H1 (cell line): Measurements from ENCODE around the gene MAGI2. TPM values are rescaled to one million over a fixed set of nuclear protein-coding genes. Genes with fewer than 3 reads are reported as not detected.

ENCODE experiments used
- polyA plus RNA-seq, 7 experiments: library from polyadenylated mRNA; depleted of rRNA in 3 of 7; stranded (reverse) in 5 of 7; unstranded in 2 of 7; fragments of >200 nt in 5 of 7; fragments of 200-250 nt in 2 of 7; gene quantifications; 1 replicate in 5 of 7; 2 replicates in 1 of 7; 4 replicates in 1 of 7; pipeline versions ENCODE4 v1.2.1 to v1.2.3, GENCODE V29; 2011 to 2013; ENCODE audit warnings: missing spikeins in 2 of 7, mixed read lengths in 2 of 7
- total RNA-seq: library from RNA; stranded (reverse); fragmentation: NEBNext Ultra II Directional; extraction: Animal tissue kit (Norgen Biotek cat#: 25700); gene quantifications from 2 replicates; pipeline ENCODE4 v1.2.1, GENCODE V29; 2021
- TF ChIP-seq, protein P1 (sequence below): fragments of 300-600 bp; sonication (generic); IDR thresholded peaks from 2 replicates; pipeline ENCODE4 v1.7.1; 2012; ENCODE audit warnings: low read length, moderate library complexity, mild to moderate bottlenecking, inconsistent platforms; ENCODE audit not compliant: insufficient replicate concordance
- TF ChIP-seq, protein P2 (sequence below): IDR thresholded peaks from 2 replicates; pipeline ENCODE4 v1.6.1; 2012; ENCODE audit warnings: inconsistent platforms

MAGI2 gene
- total and polyA plus RNA-seq, 2 of the 8 experiments (the other 6 are each of a cell fraction or from before 2014, with no cell fraction given): 6.0 to 27.3 TPM

DNA sequence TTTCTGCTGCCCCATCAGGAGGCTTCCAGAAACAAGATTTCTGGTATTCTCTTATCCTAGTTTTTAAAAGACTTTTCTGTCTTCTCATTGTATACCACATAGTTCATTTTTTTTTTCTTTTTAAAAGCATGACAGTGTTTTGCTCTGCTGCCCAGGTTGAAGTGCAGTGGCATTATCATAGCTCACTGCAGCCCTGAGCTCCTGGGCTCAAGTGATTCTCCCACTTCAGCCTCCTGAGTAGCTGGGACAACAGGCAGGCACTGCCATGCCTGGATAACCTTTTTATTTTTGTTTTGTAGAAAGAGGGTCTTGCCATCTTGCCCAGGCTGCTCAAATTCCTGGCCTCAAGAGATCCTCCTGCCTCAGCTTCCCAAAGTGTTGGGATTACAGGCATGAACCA is 757.6 kb downstream of the MAGI2 start (continued):
- TF ChIP-seq, protein P1, sequence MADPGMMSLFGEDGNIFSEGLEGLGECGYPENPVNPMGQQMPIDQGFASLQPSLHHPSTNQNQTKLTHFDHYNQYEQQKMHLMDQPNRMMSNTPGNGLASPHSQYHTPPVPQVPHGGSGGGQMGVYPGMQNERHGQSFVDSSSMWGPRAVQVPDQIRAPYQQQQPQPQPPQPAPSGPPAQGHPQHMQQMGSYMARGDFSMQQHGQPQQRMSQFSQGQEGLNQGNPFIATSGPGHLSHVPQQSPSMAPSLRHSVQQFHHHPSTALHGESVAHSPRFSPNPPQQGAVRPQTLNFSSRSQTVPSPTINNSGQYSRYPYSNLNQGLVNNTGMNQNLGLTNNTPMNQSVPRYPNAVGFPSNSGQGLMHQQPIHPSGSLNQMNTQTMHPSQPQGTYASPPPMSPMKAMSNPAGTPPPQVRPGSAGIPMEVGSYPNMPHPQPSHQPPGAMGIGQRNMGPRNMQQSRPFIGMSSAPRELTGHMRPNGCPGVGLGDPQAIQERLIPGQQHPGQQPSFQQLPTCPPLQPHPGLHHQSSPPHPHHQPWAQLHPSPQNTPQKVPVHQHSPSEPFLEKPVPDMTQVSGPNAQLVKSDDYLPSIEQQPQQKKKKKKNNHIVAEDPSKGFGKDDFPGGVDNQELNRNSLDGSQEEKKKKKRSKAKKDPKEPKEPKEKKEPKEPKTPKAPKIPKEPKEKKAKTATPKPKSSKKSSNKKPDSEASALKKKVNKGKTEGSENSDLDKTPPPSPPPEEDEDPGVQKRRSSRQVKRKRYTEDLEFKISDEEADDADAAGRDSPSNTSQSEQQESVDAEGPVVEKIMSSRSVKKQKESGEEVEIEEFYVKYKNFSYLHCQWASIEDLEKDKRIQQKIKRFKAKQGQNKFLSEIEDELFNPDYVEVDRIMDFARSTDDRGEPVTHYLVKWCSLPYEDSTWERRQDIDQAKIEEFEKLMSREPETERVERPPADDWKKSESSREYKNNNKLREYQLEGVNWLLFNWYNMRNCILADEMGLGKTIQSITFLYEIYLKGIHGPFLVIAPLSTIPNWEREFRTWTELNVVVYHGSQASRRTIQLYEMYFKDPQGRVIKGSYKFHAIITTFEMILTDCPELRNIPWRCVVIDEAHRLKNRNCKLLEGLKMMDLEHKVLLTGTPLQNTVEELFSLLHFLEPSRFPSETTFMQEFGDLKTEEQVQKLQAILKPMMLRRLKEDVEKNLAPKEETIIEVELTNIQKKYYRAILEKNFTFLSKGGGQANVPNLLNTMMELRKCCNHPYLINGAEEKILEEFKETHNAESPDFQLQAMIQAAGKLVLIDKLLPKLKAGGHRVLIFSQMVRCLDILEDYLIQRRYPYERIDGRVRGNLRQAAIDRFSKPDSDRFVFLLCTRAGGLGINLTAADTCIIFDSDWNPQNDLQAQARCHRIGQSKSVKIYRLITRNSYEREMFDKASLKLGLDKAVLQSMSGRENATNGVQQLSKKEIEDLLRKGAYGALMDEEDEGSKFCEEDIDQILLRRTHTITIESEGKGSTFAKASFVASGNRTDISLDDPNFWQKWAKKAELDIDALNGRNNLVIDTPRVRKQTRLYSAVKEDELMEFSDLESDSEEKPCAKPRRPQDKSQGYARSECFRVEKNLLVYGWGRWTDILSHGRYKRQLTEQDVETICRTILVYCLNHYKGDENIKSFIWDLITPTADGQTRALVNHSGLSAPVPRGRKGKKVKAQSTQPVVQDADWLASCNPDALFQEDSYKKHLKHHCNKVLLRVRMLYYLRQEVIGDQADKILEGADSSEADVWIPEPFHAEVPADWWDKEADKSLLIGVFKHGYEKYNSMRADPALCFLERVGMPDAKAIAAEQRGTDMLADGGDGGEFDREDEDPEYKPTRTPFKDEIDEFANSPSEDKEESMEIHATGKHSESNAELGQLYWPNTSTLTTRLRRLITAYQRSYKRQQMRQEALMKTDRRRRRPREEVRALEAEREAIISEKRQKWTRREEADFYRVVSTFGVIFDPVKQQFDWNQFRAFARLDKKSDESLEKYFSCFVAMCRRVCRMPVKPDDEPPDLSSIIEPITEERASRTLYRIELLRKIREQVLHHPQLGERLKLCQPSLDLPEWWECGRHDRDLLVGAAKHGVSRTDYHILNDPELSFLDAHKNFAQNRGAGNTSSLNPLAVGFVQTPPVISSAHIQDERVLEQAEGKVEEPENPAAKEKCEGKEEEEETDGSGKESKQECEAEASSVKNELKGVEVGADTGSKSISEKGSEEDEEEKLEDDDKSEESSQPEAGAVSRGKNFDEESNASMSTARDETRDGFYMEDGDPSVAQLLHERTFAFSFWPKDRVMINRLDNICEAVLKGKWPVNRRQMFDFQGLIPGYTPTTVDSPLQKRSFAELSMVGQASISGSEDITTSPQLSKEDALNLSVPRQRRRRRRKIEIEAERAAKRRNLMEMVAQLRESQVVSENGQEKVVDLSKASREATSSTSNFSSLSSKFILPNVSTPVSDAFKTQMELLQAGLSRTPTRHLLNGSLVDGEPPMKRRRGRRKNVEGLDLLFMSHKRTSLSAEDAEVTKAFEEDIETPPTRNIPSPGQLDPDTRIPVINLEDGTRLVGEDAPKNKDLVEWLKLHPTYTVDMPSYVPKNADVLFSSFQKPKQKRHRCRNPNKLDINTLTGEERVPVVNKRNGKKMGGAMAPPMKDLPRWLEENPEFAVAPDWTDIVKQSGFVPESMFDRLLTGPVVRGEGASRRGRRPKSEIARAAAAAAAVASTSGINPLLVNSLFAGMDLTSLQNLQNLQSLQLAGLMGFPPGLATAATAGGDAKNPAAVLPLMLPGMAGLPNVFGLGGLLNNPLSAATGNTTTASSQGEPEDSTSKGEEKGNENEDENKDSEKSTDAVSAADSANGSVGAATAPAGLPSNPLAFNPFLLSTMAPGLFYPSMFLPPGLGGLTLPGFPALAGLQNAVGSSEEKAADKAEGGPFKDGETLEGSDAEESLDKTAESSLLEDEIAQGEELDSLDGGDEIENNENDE: no peak
- TF ChIP-seq, protein P2, sequence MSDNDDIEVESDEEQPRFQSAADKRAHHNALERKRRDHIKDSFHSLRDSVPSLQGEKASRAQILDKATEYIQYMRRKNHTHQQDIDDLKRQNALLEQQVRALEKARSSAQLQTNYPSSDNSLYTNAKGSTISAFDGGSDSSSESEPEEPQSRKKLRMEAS: no peak
